GM13977 (cell line): Measurements from ENCODE around the gene CAPN1.
A peak's percentile ranks its signal among the peaks of the same experiment; 100 is the strongest.
"Not testable (repeated sequence)": the region's sequence is repeated elsewhere in the genome, so short reads cannot be mapped to it uniquely, and the experiment has no call there.

Experiments used
- DNase-seq: peaks from one replicate; pipeline ENCODE4 v3.0.0; 2012; ENCODE audit warnings: low spot score
- in situ Hi-C: fragments of 300-500 bp; cut with MboI; formaldehyde crosslinking; loops from one replicate; pipeline ENCODE4 v1.12.0; 2022; ENCODE audit warnings: low sequenced_read_pairs, low pct_unique_long_range_greater_than_20kb, mixed read lengths, inconsistent platforms; ENCODE audit not compliant: unreplicated experiment
- TF ChIP-seq, protein P1 (sequence below): IDR thresholded peaks from 2 replicates; pipeline ENCODE4 v1.5.1; 2012; ENCODE audit warnings: mild to moderate bottlenecking, control low read depth; ENCODE audit not compliant: insufficient read depth; ENCODE audit errors: extremely low read depth, missing control alignments

The CAPN1 gene

GRCh38 chr11:65135633-65136145 lies 46.0 kb upstream of the CAPN1 start:
- TF ChIP-seq, protein P1, sequence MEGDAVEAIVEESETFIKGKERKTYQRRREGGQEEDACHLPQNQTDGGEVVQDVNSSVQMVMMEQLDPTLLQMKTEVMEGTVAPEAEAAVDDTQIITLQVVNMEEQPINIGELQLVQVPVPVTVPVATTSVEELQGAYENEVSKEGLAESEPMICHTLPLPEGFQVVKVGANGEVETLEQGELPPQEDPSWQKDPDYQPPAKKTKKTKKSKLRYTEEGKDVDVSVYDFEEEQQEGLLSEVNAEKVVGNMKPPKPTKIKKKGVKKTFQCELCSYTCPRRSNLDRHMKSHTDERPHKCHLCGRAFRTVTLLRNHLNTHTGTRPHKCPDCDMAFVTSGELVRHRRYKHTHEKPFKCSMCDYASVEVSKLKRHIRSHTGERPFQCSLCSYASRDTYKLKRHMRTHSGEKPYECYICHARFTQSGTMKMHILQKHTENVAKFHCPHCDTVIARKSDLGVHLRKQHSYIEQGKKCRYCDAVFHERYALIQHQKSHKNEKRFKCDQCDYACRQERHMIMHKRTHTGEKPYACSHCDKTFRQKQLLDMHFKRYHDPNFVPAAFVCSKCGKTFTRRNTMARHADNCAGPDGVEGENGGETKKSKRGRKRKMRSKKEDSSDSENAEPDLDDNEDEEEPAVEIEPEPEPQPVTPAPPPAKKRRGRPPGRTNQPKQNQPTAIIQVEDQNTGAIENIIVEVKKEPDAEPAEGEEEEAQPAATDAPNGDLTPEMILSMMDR = no peak
- in situ Hi-C loops = no loop called here
- no peak for DNase-seq

DNA sequence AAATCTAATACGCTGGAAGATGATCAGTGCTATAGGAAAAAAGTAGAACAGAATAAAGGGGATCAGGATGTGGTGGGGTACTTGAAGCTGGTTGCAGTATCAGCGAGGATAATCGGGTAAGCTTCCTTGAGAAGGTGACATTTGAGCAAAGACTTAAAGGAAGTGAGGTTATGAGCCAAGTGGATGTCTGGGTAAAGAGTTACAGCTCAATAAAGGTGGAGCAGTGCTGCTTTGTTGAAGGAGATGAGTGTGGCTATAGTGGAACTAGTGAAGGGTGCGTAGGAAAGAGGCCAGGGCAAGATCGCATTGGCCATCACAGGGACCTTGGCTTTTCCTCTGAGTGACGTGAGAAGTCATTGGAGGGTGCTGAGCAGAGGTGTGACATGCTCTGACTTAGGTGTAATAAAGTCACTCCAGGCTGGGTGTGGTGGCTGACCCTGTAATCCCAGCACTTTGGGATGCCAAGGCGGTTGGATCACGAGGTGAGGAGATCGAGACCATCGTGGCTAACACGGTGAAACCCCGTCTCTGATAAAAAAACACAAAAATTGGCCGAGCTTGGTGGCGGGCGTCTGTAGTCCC lies 45.1 kb upstream of the CAPN1 start:
- in situ Hi-C loops = no loop called here
- DNase-seq = no peak
- TF ChIP-seq, protein P1 = no peak

GRCh38 chr11:65141896-65142494 lies 39.7 kb upstream of the CAPN1 start:
- DNase-seq = no peak
- in situ Hi-C loops = no loop called here

GRCh38 chr11:65147352-65148075 lies 34.2 kb upstream of the CAPN1 start:
- in situ Hi-C loops = no loop called here
- TF ChIP-seq, protein P1 = no peak
- DNase-seq = no peak

More at GRCh38 chr11:65141896-65142494, 39.7 kb upstream of the CAPN1 start:
- TF ChIP-seq, protein P1 = no peak

DNA sequence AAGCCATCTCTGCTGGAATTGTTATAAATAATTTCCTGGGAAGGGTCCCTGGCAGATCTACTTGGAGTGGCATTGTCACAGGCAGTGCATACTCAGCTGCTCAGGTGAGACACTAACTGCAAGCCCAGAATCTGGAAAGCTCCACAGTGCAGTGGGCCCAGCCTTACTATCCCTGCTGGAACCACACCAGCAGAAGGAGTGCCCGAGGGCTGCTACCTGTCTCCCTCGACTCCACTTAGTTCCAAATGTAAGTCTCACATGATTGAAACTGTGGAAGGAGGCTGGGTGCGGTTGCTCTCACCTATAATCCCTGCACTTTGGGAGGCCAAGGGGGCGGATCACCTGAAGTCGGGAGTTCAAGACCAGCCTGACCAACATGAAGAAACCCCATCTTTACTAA lies 33.1 kb upstream of the CAPN1 start:
- TF ChIP-seq, protein P1 = no peak
- in situ Hi-C loops = no loop called here
- no peak for DNase-seq

DNA sequence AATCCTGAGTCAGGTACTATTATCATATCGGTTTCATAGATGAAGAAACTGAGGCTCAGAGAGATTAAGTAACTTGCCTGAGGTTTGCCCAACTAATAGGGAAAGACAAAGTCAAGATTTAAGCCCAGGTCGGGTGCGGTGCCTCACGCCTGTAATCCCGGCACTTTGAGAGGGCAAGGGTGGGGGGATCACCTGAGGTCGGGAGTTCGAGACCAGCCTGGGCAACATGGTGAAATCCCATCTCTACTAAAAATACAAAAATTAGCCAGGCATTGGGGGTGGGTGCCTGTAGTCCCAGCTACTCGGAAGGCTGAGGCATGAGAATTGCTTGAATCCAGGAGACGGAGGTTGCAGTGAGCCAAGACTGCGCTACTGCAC lies 31.6 kb upstream of the CAPN1 start:
- DNase-seq, in situ Hi-C loops: not testable (repeated sequence)

DNA sequence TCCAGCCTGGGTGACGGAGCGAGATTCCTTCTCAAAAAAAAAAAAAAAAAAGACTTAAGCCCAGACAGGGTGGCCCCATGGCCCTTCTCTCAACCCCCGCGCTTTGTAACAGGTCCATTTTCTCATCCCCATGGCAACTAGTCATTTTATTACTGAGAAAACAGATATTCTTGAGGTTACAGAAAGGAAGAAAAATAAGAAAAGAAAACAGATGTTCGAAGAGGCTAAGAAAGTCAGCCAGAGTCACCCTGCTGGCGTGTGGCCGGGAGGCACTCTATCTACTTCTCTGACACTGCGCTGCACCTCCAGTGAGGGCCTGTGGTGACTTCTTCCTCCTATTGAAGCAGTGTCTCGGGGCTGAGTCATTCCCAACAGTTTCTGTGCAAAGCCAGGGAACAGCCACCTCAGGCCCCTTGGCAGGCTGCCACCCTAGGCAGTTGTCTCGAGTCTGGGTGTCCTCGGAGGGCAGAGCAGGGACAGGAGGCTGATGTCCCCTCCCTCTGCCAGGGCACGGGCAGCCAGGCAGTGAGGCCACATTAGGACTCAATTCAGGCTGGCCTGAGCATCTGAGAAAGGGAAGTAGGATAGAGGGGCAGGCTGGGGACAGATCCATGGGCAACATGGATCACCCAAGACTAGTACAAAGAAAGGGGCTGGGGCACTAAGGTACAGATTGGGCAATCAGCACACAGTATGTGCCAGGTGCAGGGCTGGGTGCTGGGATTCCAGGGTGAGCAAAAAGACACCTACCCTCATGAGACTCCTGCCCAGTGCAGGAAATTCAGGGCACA lies 31.0 kb upstream of the CAPN1 start:
- peak; percentile 39 for DNase-seq
- TF ChIP-seq, protein P1 = no peak
- in situ Hi-C loops = no loop called here
